H9 (cell line): ENCODE data around the gene NSUN6. TPM values are rescaled to one million over a fixed set of nuclear protein-coding genes. Genes with fewer than 3 reads are reported as not detected.

Experiments used
- DNase-seq: peaks from one replicate; pipeline ENCODE4 v3.0.0-alpha.2; 2017
- H2AFZ ChIP-seq: one replicate; pipeline ENCODE4 v1.6.1; 2013; ENCODE audit warnings: mild to moderate bottlenecking, low read length, control low read depth, moderate library complexity
- H2AK5ac ChIP-seq: 2 replicates; pipeline ENCODE4 v1.6.1; 2013; ENCODE audit warnings: low read length, control low read depth, mixed read lengths; ENCODE audit not compliant: insufficient read length
- H2BK120ac ChIP-seq: one replicate; pipeline ENCODE4 v1.6.1; 2013; ENCODE audit warnings: low read depth, mild to moderate bottlenecking, low read length, control low read depth, inconsistent platforms; ENCODE audit not compliant: poor library complexity, severe bottlenecking
- H2BK12ac ChIP-seq: 2 replicates; pipeline ENCODE4 v1.6.1; 2013; ENCODE audit warnings: low read length, control low read depth, mixed read lengths, low read depth; ENCODE audit not compliant: insufficient read length
- H2BK15ac ChIP-seq: 2 replicates; pipeline ENCODE4 v1.6.1; 2013; ENCODE audit warnings: low read depth, low read length, control low read depth
- H2BK20ac ChIP-seq: one replicate; pipeline ENCODE4 v1.6.1; 2013; ENCODE audit warnings: low read depth, mild to moderate bottlenecking, low read length, control low read depth, inconsistent platforms; ENCODE audit not compliant: poor library complexity, severe bottlenecking
- H2BK5ac ChIP-seq: 2 replicates; pipeline ENCODE4 v1.6.1; 2013; ENCODE audit warnings: low read length, control low read depth, mixed read lengths; ENCODE audit not compliant: insufficient read length
- H3K14ac ChIP-seq: 2 replicates; pipeline ENCODE4 v1.6.1; 2013; ENCODE audit warnings: low read length, control low read depth; ENCODE audit not compliant: insufficient read depth
- H3K18ac ChIP-seq: 2 replicates; pipeline ENCODE4 v1.6.1; 2013; ENCODE audit warnings: low read depth, mild to moderate bottlenecking, mixed read lengths, low read length, control low read depth; ENCODE audit not compliant: insufficient read length
- H3K23ac ChIP-seq: 2 replicates; pipeline ENCODE4 v1.6.1; 2013; ENCODE audit warnings: low read length, control low read depth, mixed read lengths, low read depth; ENCODE audit not compliant: insufficient read length
- H3K23me2 ChIP-seq: 2 replicates; pipeline ENCODE4 v1.6.1; 2013; ENCODE audit warnings: low read depth, mild to moderate bottlenecking, mixed read lengths, low read length, control low read depth; ENCODE audit not compliant: insufficient read length, poor library complexity, severe bottlenecking
- H3K27ac ChIP-seq: 2 replicates; pipeline ENCODE4 v1.5.1; 2013; ENCODE audit warnings: low read length, control low read depth, mixed read lengths, low read depth; ENCODE audit not compliant: insufficient read length
- H3K27me3 ChIP-seq: 2 replicates; pipeline ENCODE4 v1.6.1; 2013; ENCODE audit warnings: low read length, control low read depth, inconsistent platforms; ENCODE audit not compliant: insufficient read depth
- H3K4ac ChIP-seq: 2 replicates; pipeline ENCODE4 v1.6.1; 2013; ENCODE audit warnings: low read depth, mild to moderate bottlenecking, control low read depth, inconsistent platforms, low read length, moderate library complexity
- H3K4me1 ChIP-seq: 2 replicates; pipeline ENCODE4 v1.6.1; 2013; ENCODE audit warnings: low read length, control low read depth, inconsistent platforms; ENCODE audit not compliant: insufficient read depth
- H3K4me2 ChIP-seq: 2 replicates; pipeline ENCODE4 v1.6.1; 2013; ENCODE audit warnings: low read length, control low read depth, mixed read lengths; ENCODE audit not compliant: insufficient read length, insufficient read depth
- H3K56ac ChIP-seq: 2 replicates; pipeline ENCODE4 v1.6.1; 2013; ENCODE audit warnings: low read depth, mild to moderate bottlenecking, mixed read lengths, low read length, control low read depth; ENCODE audit not compliant: insufficient read length
- H3K79me1 ChIP-seq: 2 replicates; pipeline ENCODE4 v1.6.1; 2013; ENCODE audit warnings: low read depth, mild to moderate bottlenecking, moderate library complexity, low read length, control low read depth, inconsistent platforms; ENCODE audit not compliant: insufficient read depth, poor library complexity, severe bottlenecking
- H3K79me2 ChIP-seq: 2 replicates; pipeline ENCODE4 v1.6.1; 2013; ENCODE audit warnings: low read length, control low read depth, inconsistent platforms; ENCODE audit not compliant: insufficient read depth
- H3K9ac ChIP-seq: 2 replicates; pipeline ENCODE4 v1.6.1; 2013; ENCODE audit warnings: low read length, control low read depth, mixed read lengths; ENCODE audit not compliant: insufficient read length; ENCODE audit errors: extremely low read depth
- H3K9me3 ChIP-seq: one replicate; pipeline ENCODE4 v1.6.1; 2013; ENCODE audit warnings: low read depth, low read length, inconsistent platforms; ENCODE audit not compliant: control insufficient read depth
- H3T11ph ChIP-seq: one replicate; pipeline ENCODE4 v1.6.1; 2013; ENCODE audit warnings: mild to moderate bottlenecking, low read length, control low read depth, inconsistent platforms
- H4K20me1 ChIP-seq: one replicate; pipeline ENCODE4 v1.6.1; 2013; ENCODE audit not compliant: control insufficient read depth, insufficient read length, insufficient read depth
- H4K5ac ChIP-seq: 2 replicates; pipeline ENCODE4 v1.6.1; 2013; ENCODE audit warnings: low read depth, mild to moderate bottlenecking, mixed read lengths, low read length, control low read depth; ENCODE audit not compliant: insufficient read length
- H4K8ac ChIP-seq: replicated peaks from 2 replicates; pipeline ENCODE4 v1.6.1; 2013; ENCODE audit warnings: low read length, control low read depth, mixed read lengths, low read depth; ENCODE audit not compliant: insufficient read length
- H4K91ac ChIP-seq: 2 replicates; pipeline ENCODE4 v1.6.1; 2013; ENCODE audit warnings: low read depth, mild to moderate bottlenecking, moderate library complexity, mixed read lengths, low read length, control low read depth; ENCODE audit not compliant: insufficient read length
- H3K27ac Mint-ChIP-seq, 3 experiments: 2 replicates in 2 of 3; 3 replicates in 1 of 3; pipeline ENCODE4 v1.8.0; 2020 to 2021; ENCODE audit warnings: mixed read lengths in 3 of 3, mild to moderate bottlenecking in 1 of 3, moderate library complexity in 1 of 3
- H3K27me3 Mint-ChIP-seq: 2 replicates; pipeline ENCODE4 v1.8.0; 2021; ENCODE audit warnings: low read depth, mild to moderate bottlenecking, moderate library complexity, mixed read lengths
- H3K36me3 Mint-ChIP-seq, 3 experiments: 2 replicates in 2 of 3; 3 replicates in 1 of 3; pipeline ENCODE4 v1.8.0; 2020 to 2021; ENCODE audit warnings: low read depth in 3 of 3, mixed read lengths in 3 of 3; ENCODE audit not compliant: insufficient read depth in 1 of 3
- H3K4me1 Mint-ChIP-seq, 2 experiments: 2 replicates each; pipeline ENCODE4 v1.8.0; 2020; ENCODE audit warnings: mixed read lengths in 2 of 2
- H3K4me3 Mint-ChIP-seq, 2 experiments: 2 replicates in 1 of 2; 3 replicates in 1 of 2; pipeline ENCODE4 v1.8.0; 2020 to 2021; ENCODE audit warnings: mild to moderate bottlenecking in 2 of 2, mixed read lengths in 2 of 2, moderate library complexity in 1 of 2
- H3K9me3 Mint-ChIP-seq, 2 experiments: 2 replicates in 1 of 2; 3 replicates in 1 of 2; pipeline ENCODE4 v1.8.0; 2020; ENCODE audit warnings: mild to moderate bottlenecking in 2 of 2, mixed read lengths in 2 of 2, moderate library complexity in 1 of 2
- WGBS: extraction: QIAGEN DNeasy Blood & Tissue Kit; methylation state at CpG from one replicate; pipeline ENCODE4 v1.1.7; 2013; ENCODE audit warnings: missing lambda C conversion rate, low lambda C conversion rate, mixed read lengths; ENCODE audit not compliant: insufficient read length; ENCODE audit errors: extremely low coverage; 5-methylcytosine and 5-hydroxymethylcytosine counted together
- total RNA-seq: library from RNA; stranded (reverse); gene quantifications from 2 replicates; pipeline ENCODE4 v1.2.1, GENCODE V29; 2021
- TF ChIP-seq, protein P1 (sequence below): fragments of 200-600 bp; sonication (generic); conservative IDR thresholded peaks from 3 replicates; pipeline ENCODE4 v1.8.0; 2021; ENCODE audit warnings: antibody characterized with exemption, mild to moderate bottlenecking

Gene NSUN6
- total RNA-seq, 1 experiment from 2014 or later, result 11.9 TPM

- no peaks in the 10 kb centered on the region for H3K9me3 Mint-ChIP-seq
- Histone ChIP-seq H3K4ac (no peak overlapping the region), H2BK12ac (no peak overlapping the region), H3K27ac (no peak overlapping the region), H2BK120ac (no peak overlapping the region), H3K14ac (no peak overlapping the region), H4K91ac (no peak overlapping the region), H3K18ac (no peak overlapping the region), H2BK5ac (no peak overlapping the region), H3K23ac (no peak overlapping the region), H3K56ac (no peak overlapping the region), H2AK5ac (no peak overlapping the region), H3T11ph (no peak overlapping the region), H4K5ac (no peak overlapping the region), H3K79me1 (no peaks in the 10 kb centered on the region), H4K20me1 (no peaks in the 10 kb centered on the region), H2AFZ (no peak overlapping the region), H3K23me2 (no peaks in the 10 kb centered on the region), H4K8ac (no peak overlapping the region), H2BK20ac (no peak overlapping the region), H3K4me2 (no peak overlapping the region), H2BK15ac (no peak overlapping the region), H3K4me1 (no peaks in the 10 kb centered on the region), H3K9ac (no peak overlapping the region), H3K27me3 (no peaks in the 10 kb centered on the region), H3K9me3 (no peaks in the 10 kb centered on the region), H3K79me2 (no peaks in the 10 kb centered on the region)
- H3K4me1 Mint-ChIP-seq, result peaks cover under 1 to 3% of the 10 kb centered on the region in 2 experiments; a peak in 2 of 4 replicates
- no CpG with 5 or more reads among the region's 3 CpGs for WGBS
- no peaks in the 10 kb centered on the region for H3K36me3 Mint-ChIP-seq
- no peak overlapping the region for H3K4me3 Mint-ChIP-seq
- DNase-seq, result no peak
- TF ChIP-seq, protein P1, sequence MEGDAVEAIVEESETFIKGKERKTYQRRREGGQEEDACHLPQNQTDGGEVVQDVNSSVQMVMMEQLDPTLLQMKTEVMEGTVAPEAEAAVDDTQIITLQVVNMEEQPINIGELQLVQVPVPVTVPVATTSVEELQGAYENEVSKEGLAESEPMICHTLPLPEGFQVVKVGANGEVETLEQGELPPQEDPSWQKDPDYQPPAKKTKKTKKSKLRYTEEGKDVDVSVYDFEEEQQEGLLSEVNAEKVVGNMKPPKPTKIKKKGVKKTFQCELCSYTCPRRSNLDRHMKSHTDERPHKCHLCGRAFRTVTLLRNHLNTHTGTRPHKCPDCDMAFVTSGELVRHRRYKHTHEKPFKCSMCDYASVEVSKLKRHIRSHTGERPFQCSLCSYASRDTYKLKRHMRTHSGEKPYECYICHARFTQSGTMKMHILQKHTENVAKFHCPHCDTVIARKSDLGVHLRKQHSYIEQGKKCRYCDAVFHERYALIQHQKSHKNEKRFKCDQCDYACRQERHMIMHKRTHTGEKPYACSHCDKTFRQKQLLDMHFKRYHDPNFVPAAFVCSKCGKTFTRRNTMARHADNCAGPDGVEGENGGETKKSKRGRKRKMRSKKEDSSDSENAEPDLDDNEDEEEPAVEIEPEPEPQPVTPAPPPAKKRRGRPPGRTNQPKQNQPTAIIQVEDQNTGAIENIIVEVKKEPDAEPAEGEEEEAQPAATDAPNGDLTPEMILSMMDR, result peak; percentile 67
- no peaks in the 10 kb centered on the region for H3K27me3 Mint-ChIP-seq
- H3K27ac Mint-ChIP-seq, result no peak overlapping the region
Measured at GRCh38 chr10:18689498-18689897, 38.1 kb upstream of the NSUN6 start.
